ENCODE measurements around the gene PITRM1.

The PITRM1 gene

DNA sequence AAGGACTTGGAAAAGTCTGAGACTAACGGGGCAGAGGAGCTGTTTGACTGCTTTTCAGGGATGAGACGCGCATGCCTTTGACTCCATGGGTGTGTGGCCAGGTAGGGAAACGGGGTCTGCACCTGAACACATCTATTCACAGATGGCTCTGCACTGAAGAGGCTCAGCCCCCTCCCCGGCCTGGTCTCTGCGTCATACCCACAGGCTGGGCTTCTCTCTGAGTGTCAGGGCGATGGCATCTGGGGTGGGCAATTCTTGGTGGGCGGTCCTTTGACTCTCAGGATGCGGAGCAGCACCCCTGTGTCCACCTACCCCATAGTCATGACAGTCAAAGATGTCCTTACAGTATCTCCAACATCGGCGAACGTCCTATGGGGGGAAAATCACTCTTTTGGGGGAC is 82.2 kb downstream of the PITRM1 start:
- TF ChIP-seq, protein P1, sequence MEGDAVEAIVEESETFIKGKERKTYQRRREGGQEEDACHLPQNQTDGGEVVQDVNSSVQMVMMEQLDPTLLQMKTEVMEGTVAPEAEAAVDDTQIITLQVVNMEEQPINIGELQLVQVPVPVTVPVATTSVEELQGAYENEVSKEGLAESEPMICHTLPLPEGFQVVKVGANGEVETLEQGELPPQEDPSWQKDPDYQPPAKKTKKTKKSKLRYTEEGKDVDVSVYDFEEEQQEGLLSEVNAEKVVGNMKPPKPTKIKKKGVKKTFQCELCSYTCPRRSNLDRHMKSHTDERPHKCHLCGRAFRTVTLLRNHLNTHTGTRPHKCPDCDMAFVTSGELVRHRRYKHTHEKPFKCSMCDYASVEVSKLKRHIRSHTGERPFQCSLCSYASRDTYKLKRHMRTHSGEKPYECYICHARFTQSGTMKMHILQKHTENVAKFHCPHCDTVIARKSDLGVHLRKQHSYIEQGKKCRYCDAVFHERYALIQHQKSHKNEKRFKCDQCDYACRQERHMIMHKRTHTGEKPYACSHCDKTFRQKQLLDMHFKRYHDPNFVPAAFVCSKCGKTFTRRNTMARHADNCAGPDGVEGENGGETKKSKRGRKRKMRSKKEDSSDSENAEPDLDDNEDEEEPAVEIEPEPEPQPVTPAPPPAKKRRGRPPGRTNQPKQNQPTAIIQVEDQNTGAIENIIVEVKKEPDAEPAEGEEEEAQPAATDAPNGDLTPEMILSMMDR (IDR thresholded peaks at IDR 0.05): no peak
- Histone ChIP-seq H3K4me3 (no peak overlapping the region), H3K27ac (peak overlapping the region; percentile 50 to 59)
- DNase-seq (ENCODE audit: low spot score): no peak

All from coronary artery (tissue), 2 donors.